Endothelial cell (in vitro differentiated cells): Measurements from ENCODE around the gene HMOX2. TPM values are rescaled to one million over a fixed set of nuclear protein-coding genes. Genes with fewer than 3 reads are reported as not detected.

Experiments used
- DNase-seq: peaks from one replicate; pipeline ENCODE4 v3.0.0; 2021; ENCODE audit warnings: low spot score
- H3K27ac Mint-ChIP-seq: one replicate; pipeline ENCODE4 v1.8.0; 2021; ENCODE audit warnings: mixed read lengths, inconsistent platforms; ENCODE audit not compliant: unreplicated experiment
- H3K27me3 Mint-ChIP-seq: one replicate; pipeline ENCODE4 v1.8.0; 2021; ENCODE audit warnings: mild to moderate bottlenecking, moderate library complexity, mixed read lengths, inconsistent platforms; ENCODE audit not compliant: unreplicated experiment
- H3K36me3 Mint-ChIP-seq: one replicate; pipeline ENCODE4 v1.8.0; 2021; ENCODE audit warnings: mild to moderate bottlenecking, low read depth, mixed read lengths, inconsistent platforms; ENCODE audit not compliant: unreplicated experiment
- H3K4me1 Mint-ChIP-seq: one replicate; pipeline ENCODE4 v1.8.0; 2021; ENCODE audit warnings: mild to moderate bottlenecking, mixed read lengths, inconsistent platforms; ENCODE audit not compliant: unreplicated experiment
- H3K4me3 Mint-ChIP-seq: one replicate; pipeline ENCODE4 v1.8.0; 2021; ENCODE audit warnings: mild to moderate bottlenecking, mixed read lengths, inconsistent platforms; ENCODE audit not compliant: unreplicated experiment
- H3K9me3 Mint-ChIP-seq: one replicate; pipeline ENCODE4 v1.8.0; 2021; ENCODE audit warnings: mixed read lengths, inconsistent platforms; ENCODE audit not compliant: unreplicated experiment
- CTCF ChIP-seq: fragments of 200-600 bp; sonication (generic); IDR thresholded peaks from one replicate; pipeline ENCODE4 v1.5.0; 2021; ENCODE audit warnings: antibody characterized with exemption; ENCODE audit not compliant: unreplicated experiment
- total RNA-seq: library from RNA; stranded (reverse); fragmentation: NEBNext Ultra II Directional; extraction: Animal tissue kit (Norgen Biotek cat#: 25700); gene quantifications from one replicate; pipeline ENCODE4 v1.2.1, GENCODE V29; 2021; ENCODE audit not compliant: unreplicated experiment

The HMOX2 gene
- total RNA-seq, 1 donor from 2014 or later, result 225 TPM

GRCh38 chr16:4557973-4558372, 81.8 kb downstream of the HMOX2 start:
- no peak overlapping the region for H3K4me3 Mint-ChIP-seq

More at GRCh38 chr16:4557973-4558372, 81.8 kb downstream of the HMOX2 start:
- Mint-ChIP-seq H3K27ac (no peak overlapping the region), H3K36me3 (no peaks in the 10 kb centered on the region), H3K9me3 (no peaks in the 10 kb centered on the region), H3K4me1 (no peaks in the 10 kb centered on the region), H3K27me3 (no peaks in the 10 kb centered on the region)
- TF ChIP-seq CTCF, result no peak
- no peak for DNase-seq

Other genes with a start within 250 kb of the HMOX2 start
- 0.26 TPM for gene SRL, start 234.3 kb upstream of the HMOX2 start, total RNA-seq
- gene TFAP4, start 203.4 kb upstream of the HMOX2 start, total RNA-seq, result 6.2 TPM
- 1.6 TPM for gene GLIS2, start 160.3 kb upstream of the HMOX2 start, total RNA-seq
- 29.5 TPM for gene PAM16, start 125.1 kb upstream of the HMOX2 start, total RNA-seq
- 0.67 TPM for gene VASN, start 104.5 kb upstream of the HMOX2 start, total RNA-seq
- 103 TPM for gene CORO7, start 59.8 kb upstream of the HMOX2 start, total RNA-seq
- gene DNAJA3, start 50.5 kb upstream of the HMOX2 start, total RNA-seq, result 32.0 TPM
- gene NMRAL1, start 1.8 kb upstream of the HMOX2 start, total RNA-seq, result 35.3 TPM
- 25.6 TPM for gene CDIP1, start 62.4 kb downstream of the HMOX2 start, total RNA-seq
- 0.54 TPM for gene C16orf96, start 79.9 kb downstream of the HMOX2 start, total RNA-seq
- 31.0 TPM for gene UBALD1, start 138.5 kb downstream of the HMOX2 start, total RNA-seq
- 82.5 TPM for gene MGRN1, start 148.4 kb downstream of the HMOX2 start, total RNA-seq
- 43.1 TPM for gene NUDT16L1, start 217.2 kb downstream of the HMOX2 start, total RNA-seq